Upper lobe of left lung (tissue), 6 donors: ENCODE data around the gene RBM18. TPM values are rescaled to one million over a fixed set of nuclear protein-coding genes. Genes with fewer than 3 reads are reported as not detected.

Source experiments
- ATAC-seq, 2 donors: fragments of 200-7000 bp; cut with Tn5 transposase; one replicate each; pipeline ENCODE4 v1.9.1; 2022; ENCODE audit warnings: mild to moderate bottlenecking in 2 of 2, moderate library complexity in 2 of 2; ENCODE audit not compliant: low FRiP score in 2 of 2
- DNase-seq, 2 donors: peaks; one replicate each; pipeline ENCODE4 v3.0.0-alpha.2; 2019 to 2020
- H3K27ac ChIP-seq, 4 donors: fragments of 200-600 bp; sonication (generic); one replicate each; pipeline ENCODE4 v1.5.1; 2016 to 2019
- H3K27me3 ChIP-seq, 4 donors: fragments of 200-600 bp; sonication (generic); one replicate each; pipeline ENCODE4 v1.5.1; 2017 to 2019
- H3K36me3 ChIP-seq, 4 donors: fragments of 200-600 bp; sonication (generic); one replicate each; pipeline ENCODE4 v1.5.1; 2016 to 2019
- H3K4me1 ChIP-seq, 4 donors: fragments of 200-600 bp; sonication (generic); one replicate each; pipeline ENCODE4 v1.5.1; 2018 to 2019
- H3K4me3 ChIP-seq, 4 donors: fragments of 200-600 bp; sonication (generic); one replicate each; pipeline ENCODE4 v1.5.1; 2017 to 2019; ENCODE audit warnings: mild to moderate bottlenecking in 2 of 4, moderate library complexity in 1 of 4
- H3K9me3 ChIP-seq, 4 donors: fragments of 200-600 bp; sonication (generic); one replicate each; pipeline ENCODE4 v1.5.1; 2018 to 2019
- CTCF ChIP-seq, 6 experiments: fragments of 450-650 bp in 4 of 6; fragments of 200-600 bp in 2 of 6; sonication (generic) in 2 of 6; IDR thresholded peaks; one replicate each; pipeline ENCODE4 v1.5.1; 2016 to 2019; ENCODE audit warnings: antibody characterized with exemption in 6 of 6
- EP300 ChIP-seq, 4 donors: sonication (generic); formaldehyde crosslinking; IDR thresholded peaks; one replicate each; pipeline ENCODE4 v1.5.1; 2017; ENCODE audit warnings: antibody characterized with exemption in 4 of 4, control low read depth in 2 of 4
- POLR2A ChIP-seq, 4 donors: fragments of 450-650 bp; IDR thresholded peaks; one replicate each; pipeline ENCODE4 v1.5.1; 2016 to 2017; ENCODE audit warnings: antibody characterized with exemption in 4 of 4, mild to moderate bottlenecking in 2 of 4
- POLR2AphosphoS5 ChIP-seq, 2 donors: sonication (generic); formaldehyde crosslinking; IDR thresholded peaks; one replicate each; pipeline ENCODE4 v1.5.1; 2017; ENCODE audit warnings: antibody characterized with exemption in 2 of 2
- WGBS, 2 donors: methylation state at CpG; one replicate each; pipeline ENCODE4 v1.1.5; 2017 to 2018; 5-methylcytosine and 5-hydroxymethylcytosine counted together
- total RNA-seq, 6 donors: library from RNA; depleted of rRNA in 4 of 6; stranded (reverse); fragments of >200 nt in 4 of 6; gene quantifications; one replicate each; pipeline versions ENCODE4 v1.1.0 to v1.2.1, GENCODE V29; 2016 to 2021
- donor health status: DM: no; HTN: no; CAD: no; lungs with moderate emphysema.
- donor health status: DM: no; HTN: yes; CAD: no; lungs with severe emphysema.

The RBM18 gene
- total RNA-seq, result 10 to 100 TPM in 3 of 6 donors, 1 to 10 TPM in 3; 3.0 to 19.9 (median 11.8) TPM

GRCh38 chr9:122264360-122265148 lies at the start of gene RBM18, which contains the start of gene MRRF:
Gene RBM18 (minus strand): TSS chr9:122264840. CDS start chr9:122261492, 3,348 bp downstream.
Gene MRRF (plus strand): TSS chr9:122264882. CDS start chr9:122270892, 6,010 bp downstream.
- peak; percentile 95 to 97 for ATAC-seq
- 0% methylated on average over 16 to 49 of the region's 60 CpGs for WGBS, 2 donors
- Histone ChIP-seq H3K27me3 (no peaks in the 10 kb centered on the region), H3K4me1 (peaks cover 31 to 47% (median 36%) of the 10 kb centered on the region in 4 donors), H3K36me3 (peaks cover 9 to 18% (median 11%) of the 10 kb centered on the region in 4 donors), H3K27ac (peak within 1 kb of the TSS; percentile 91 to 97 (median 96)), H3K9me3 (no peaks in the 10 kb centered on the region), H3K4me3 (peak within 1 kb of the TSS; percentile 66 to 83 (median 76))
- DNase-seq, result peak; percentile 90 to 99
- TF ChIP-seq EP300 (IDR thresholded peaks at IDR 0.05) (peak in 1 of 4 donors; percentile 16), POLR2A (IDR thresholded peaks at IDR 0.05) (peak in 3 of 4 donors; percentile 69 to 90 (median 81)), POLR2AphosphoS5 (IDR thresholded peaks at IDR 0.05) (peak; percentile 93 to 97), CTCF (IDR thresholded peaks at IDR 0.05) (peak in 3 of 6 experiments; percentile 36 to 45 (median 45))

- no peak for TF ChIP-seq POLR2AphosphoS5 (IDR thresholded peaks at IDR 0.05)
- TF ChIP-seq POLR2A (IDR thresholded peaks at IDR 0.05), result no peak
- TF ChIP-seq EP300 (IDR thresholded peaks at IDR 0.05), result no peak
- no peak for TF ChIP-seq CTCF (IDR thresholded peaks at IDR 0.05)
- H3K9me3 ChIP-seq, result no peaks in the 10 kb centered on the region
- ATAC-seq (no peak), DNase-seq (no peak)
- H3K4me1 ChIP-seq, result peaks cover 0 to 11% (median 3%) of the 10 kb centered on the region in 4 donors
- H3K36me3 ChIP-seq, result peaks cover 5 to 44% (median 23%) of the 10 kb centered on the region in 4 donors
- H3K4me3 ChIP-seq, result no peak overlapping the region
- no peaks in the 10 kb centered on the region for H3K27me3 ChIP-seq
- no peak overlapping the region for H3K27ac ChIP-seq
Observed at GRCh38 chr9:122314165-122314564, 49.5 kb upstream of the RBM18 start.

- peaks cover 7 to 26% (median 15%) of the 10 kb centered on the region in 4 donors for H3K36me3 ChIP-seq
- TF ChIP-seq POLR2A (IDR thresholded peaks at IDR 0.05), result no peak
- TF ChIP-seq POLR2AphosphoS5 (IDR thresholded peaks at IDR 0.05), result no peak
- no peak for TF ChIP-seq CTCF (IDR thresholded peaks at IDR 0.05)
- no peak for TF ChIP-seq EP300 (IDR thresholded peaks at IDR 0.05)
- 65 to 82% methylated on average over 2 of the region's 2 CpGs for WGBS, 2 donors
Observed at GRCh38 chr9:122309861-122310260, 45.2 kb upstream of the RBM18 start.

GRCh38 chr9:122307925-122308324 lies 43.3 kb upstream of the RBM18 start:
- TF ChIP-seq POLR2AphosphoS5 (IDR thresholded peaks at IDR 0.05) (peak in 1 of 2 donors; percentile 54), CTCF (IDR thresholded peaks at IDR 0.05) (no peak), EP300 (IDR thresholded peaks at IDR 0.05) (peak in 1 of 4 donors; percentile 15), POLR2A (IDR thresholded peaks at IDR 0.05) (no peak)
- 70 to 75% methylated on average over 1 of the region's 1 CpG for WGBS, 2 donors
- Histone ChIP-seq H3K27me3 (no peaks in the 10 kb centered on the region), H3K4me1 (peaks cover 5 to 31% (median 11%) of the 10 kb centered on the region in 4 donors), H3K36me3 (peaks cover 0 to 7% (median 5%) of the 10 kb centered on the region in 4 donors), H3K4me3 (no peak overlapping the region), H3K27ac (peak overlapping the region in 3 of 4 donors; percentile 23 to 53 (median 46)), H3K9me3 (no peaks in the 10 kb centered on the region)
- DNase-seq (peak in 1 of 2 donors; percentile 28), ATAC-seq (no peak)

More at GRCh38 chr9:122309861-122310260, 45.2 kb upstream of the RBM18 start:
- Histone ChIP-seq H3K4me3 (no peak overlapping the region), H3K4me1 (peaks cover 0 to 28% (median 10%) of the 10 kb centered on the region in 4 donors), H3K9me3 (no peaks in the 10 kb centered on the region), H3K27me3 (no peaks in the 10 kb centered on the region), H3K27ac (no peak overlapping the region)
- DNase-seq (no peak), ATAC-seq (no peak)
